Iris pigment epithelial cell (primary cell): Measurements from ENCODE around the gene TXNDC11.

Source experiments
- DNase-seq: peaks from one replicate; pipeline ENCODE4 v3.0.0-alpha.2; 2011; ENCODE audit warnings: low read depth

Gene TXNDC11

GRCh38 chr16:11750056-11750455 is 7.4 kb upstream of the TXNDC11 start:
- no peak for DNase-seq

GRCh38 chr16:11748404-11749254 is 6.0 kb upstream of the TXNDC11 start:
- no peak for DNase-seq

GRCh38 chr16:11747949-11748403 is 5.3 kb upstream of the TXNDC11 start:
- DNase-seq = no peak

- DNase-seq = no peak
Measured at GRCh38 chr16:11744075-11744470, 1.4 kb upstream of the TXNDC11 start.

- peak; percentile 94 for DNase-seq
Measured at GRCh38 chr16:11743308-11744074, 834 bp upstream of the TXNDC11 start.

- DNase-seq = no peak
Measured at GRCh38 chr16:11742093-11742535, 543 bp downstream of the TXNDC11 start.

- no peak for DNase-seq
Measured at GRCh38 chr16:11740567-11740966, 2.1 kb downstream of the TXNDC11 start.

- DNase-seq = no peak
Measured at GRCh38 chr16:11738742-11739544, 3.7 kb downstream of the TXNDC11 start.

GRCh38 chr16:11737713-11738112 is 4.9 kb downstream of the TXNDC11 start:
- no peak for DNase-seq

GRCh38 chr16:11736903-11737302 is 5.8 kb downstream of the TXNDC11 start:
- no peak for DNase-seq

GRCh38 chr16:11735787-11736186 is 6.9 kb downstream of the TXNDC11 start:
- no peak for DNase-seq

- DNase-seq = no peak
Measured at GRCh38 chr16:11734653-11735043, 8.0 kb downstream of the TXNDC11 start.

GRCh38 chr16:11734025-11734652 is 8.5 kb downstream of the TXNDC11 start:
- DNase-seq = no peak

GRCh38 chr16:11731222-11731621 is 11.4 kb downstream of the TXNDC11 start:
- no peak for DNase-seq

GRCh38 chr16:11729787-11730186 is 12.9 kb downstream of the TXNDC11 start:
- DNase-seq = no peak

- no peak for DNase-seq
Measured at GRCh38 chr16:11727796-11728543, 14.7 kb downstream of the TXNDC11 start.

- DNase-seq = no peak
Measured at GRCh38 chr16:11726008-11726407, 16.6 kb downstream of the TXNDC11 start.

GRCh38 chr16:11725457-11725856 is 17.2 kb downstream of the TXNDC11 start:
- no peak for DNase-seq

GRCh38 chr16:11722468-11722808 is 20.2 kb downstream of the TXNDC11 start:
- no peak for DNase-seq

- DNase-seq = no peak
Measured at GRCh38 chr16:11721781-11722467, 20.7 kb downstream of the TXNDC11 start.

- no peak for DNase-seq
Measured at GRCh38 chr16:11719762-11720161, 22.9 kb downstream of the TXNDC11 start.
